Measurements from ENCODE around the gene MLXIP. TPM values are rescaled to one million over a fixed set of nuclear protein-coding genes. Genes with fewer than 3 reads are reported as not detected.

MLXIP gene
- total RNA-seq, 1 experiment from 2014 or later, result 46.3 TPM

GRCh38 chr12:122030424-122031035, 48.0 kb upstream of the MLXIP start:
- intact Hi-C loops (cut with micrococcal nuclease), result no loop called here
- no peak overlapping the region for H3K4me2 ChIP-seq (ENCODE audit: low read length)
- no peak overlapping the region for H3K27ac ChIP-seq (ENCODE audit: low read depth, low read length)
- H3K9me2 ChIP-seq (ENCODE audit: insufficient read depth), result no peaks in the 10 kb centered on the region
- H3K4me1 ChIP-seq (ENCODE audit: control insufficient read depth in 1 of 2, insufficient read depth in 2 of 2, low read length in 2 of 2), result peaks cover 4% of the 10 kb centered on the region in 2 experiments; a peak in 2 of 4 replicates
- no peaks in the 10 kb centered on the region for H4K20me1 ChIP-seq (ENCODE audit: insufficient read depth)
- ChIA-PET RAD21 (ENCODE audit: low non-redundant PET in 1 of 2, low total read pairs in 2 of 2, uncharacterized antibody in 2 of 2, unreplicated experiment in 2 of 2) (no interaction called here), POLR2A (no interaction called here), CTCF (no interaction called here)
- DNase-seq (ENCODE audit: low read depth, low spot score) (no peak), ATAC-seq (no peak)
- no peak overlapping the region for H3K4me3 ChIP-seq (replicated peaks in 1 of 2; ENCODE audit: low read depth in 1 of 2, low read length in 2 of 2)
- no peak for TF ChIP-seq FOSL1 (IDR thresholded peaks at IDR 0.05; ENCODE audit: low read depth)
- no peak for TF ChIP-seq JUND (IDR thresholded peaks at IDR 0.05)
- TF ChIP-seq ATF3 (IDR thresholded peaks at IDR 0.05), result no peak
- TF ChIP-seq POLR2AphosphoS5 (IDR thresholded peaks at IDR 0.05; ENCODE audit: low read depth, low read length), result no peak
- TF ChIP-seq SRF (IDR thresholded peaks at IDR 0.05; ENCODE audit: low read depth), result no peak
- no peak for TF ChIP-seq SP1 (IDR thresholded peaks at IDR 0.05; ENCODE audit: low read depth)
- TF ChIP-seq EZH2phosphoT487 (IDR thresholded peaks at IDR 0.05; ENCODE audit: borderline replicate concordance), result no peak
- no peak for TF ChIP-seq EGR1 (IDR thresholded peaks at IDR 0.05; ENCODE audit: low read depth)
- no peak for TF ChIP-seq CTCF (IDR thresholded peaks at IDR 0.05 in 2 of 3, conservative IDR thresholded peaks at IDR 0.05 in 1 of 3; ENCODE audit: borderline replicate concordance in 1 of 3, insufficient read depth in 1 of 3, low read depth in 2 of 3, low read length in 2 of 3)
- TF ChIP-seq YY1 (IDR thresholded peaks at IDR 0.05; ENCODE audit: extremely low read depth, insufficient replicate concordance, low read depth, low read length), result no peak
- no peak for TF ChIP-seq TCF7L2 (IDR thresholded peaks at IDR 0.05; ENCODE audit: borderline replicate concordance, extremely low read depth, insufficient read depth, insufficient read length)
- TF ChIP-seq REST (IDR thresholded peaks at IDR 0.05; ENCODE audit: low read depth), result no peak
- TF ChIP-seq RAD21 (IDR thresholded peaks at IDR 0.05; ENCODE audit: low read depth), result no peak
- peaks cover 59% of the 10 kb centered on the region for H3K79me2 ChIP-seq (ENCODE audit: insufficient read depth, low read length)
- no peaks in the 10 kb centered on the region for H3K36me3 ChIP-seq (ENCODE audit: control insufficient read depth in 1 of 2, insufficient read depth in 2 of 2, low read length in 2 of 2)
- H2AFZ ChIP-seq (ENCODE audit: low read depth, low read length, poor library complexity, severe bottlenecking), result no peak overlapping the region
- no peaks in the 10 kb centered on the region for H3K27me3 ChIP-seq (ENCODE audit: insufficient read depth, low read length)
- H3K9ac ChIP-seq (ENCODE audit: low read length), result no peak overlapping the region
- no peaks in the 10 kb centered on the region for H3K9me3 ChIP-seq (ENCODE audit: control insufficient read depth in 1 of 2, insufficient read depth in 1 of 2, low read depth in 1 of 2, low read length in 2 of 2)
- BruUV-seq (replicated peaks), result no TSS peak

Data from HCT116 (cell line).